GM21825 (cell line): ENCODE results near the gene KSR2.
"Not testable (repeated sequence)": the region's sequence is repeated elsewhere in the genome, so short reads cannot be mapped to it uniquely, and the experiment has no call there.

Experiments
- ATAC-seq: cut with Tn5 transposase; IDR thresholded peaks from one replicate; pipeline ENCODE4 v1.9.1; 2021; ENCODE audit warnings: mild to moderate bottlenecking, moderate library complexity; ENCODE audit not compliant: unreplicated experiment

The KSR2 gene

GRCh38 chr12:117968826-117969659 lies at the start of gene KSR2:
Gene KSR2, minus strand, starts transcription at chr12:117968990. Its CDS starts 735 bp downstream, at chr12:117968255.
- no peak for ATAC-seq

- ATAC-seq, result no peak
Measured at GRCh38 chr12:118017926-118018325, 49.1 kb upstream of the KSR2 start.

GRCh38 chr12:118016424-118017264 lies 47.9 kb upstream of the KSR2 start, which contains the start of gene RFC5:
Gene RFC5, plus strand, starts transcription at chr12:118016703. Its CDS starts 125 bp downstream, at chr12:118016828.
- peak; percentile 98 for ATAC-seq

GRCh38 chr12:118015944-118016343 lies 47.2 kb upstream of the KSR2 start:
- ATAC-seq, result no peak

GRCh38 chr12:118015306-118015705 lies 46.5 kb upstream of the KSR2 start:
- no peak for ATAC-seq

- no peak for ATAC-seq
Measured at GRCh38 chr12:118013283-118013682, 44.5 kb upstream of the KSR2 start.

- ATAC-seq, result no peak
Measured at GRCh38 chr12:118011961-118012360, 43.2 kb upstream of the KSR2 start.

GRCh38 chr12:118011377-118011776 lies 42.6 kb upstream of the KSR2 start:
- no peak for ATAC-seq

- no peak for ATAC-seq
Measured at GRCh38 chr12:118010903-118011302, 42.1 kb upstream of the KSR2 start.

GRCh38 chr12:117999806-118000205 lies 31.0 kb upstream of the KSR2 start:
- ATAC-seq, result not testable (repeated sequence)

- ATAC-seq, result no peak
Measured at GRCh38 chr12:117998719-117999118, 29.9 kb upstream of the KSR2 start.

- no peak for ATAC-seq
Measured at GRCh38 chr12:117994551-117995438, 26.0 kb upstream of the KSR2 start.

- ATAC-seq, result no peak
Measured at GRCh38 chr12:117986705-117987469, 18.1 kb upstream of the KSR2 start.

GRCh38 chr12:117985182-117985581 lies 16.4 kb upstream of the KSR2 start:
- ATAC-seq, result no peak

- no peak for ATAC-seq
Measured at GRCh38 chr12:117981267-117981666, 12.5 kb upstream of the KSR2 start.

GRCh38 chr12:117980616-117981015 lies 11.8 kb upstream of the KSR2 start:
- ATAC-seq, result no peak

- no peak for ATAC-seq
Measured at GRCh38 chr12:117977373-117977772, 8.6 kb upstream of the KSR2 start.

GRCh38 chr12:117975006-117975405 lies 6.2 kb upstream of the KSR2 start:
- no peak for ATAC-seq

GRCh38 chr12:117972301-117972700 lies 3.5 kb upstream of the KSR2 start:
- no peak for ATAC-seq

GRCh38 chr12:117970334-117970733 lies 1.5 kb upstream of the KSR2 start:
- no peak for ATAC-seq
